SU-DHL-6 (cell line): ENCODE data around the gene CZIB.

ENCODE experiments used
- H2AFZ ChIP-seq: fragments of 200-600 bp; sonication (generic); 2 replicates; pipeline ENCODE4 v1.6.1; 2014; ENCODE audit warnings: low read depth, mild to moderate bottlenecking, moderate library complexity, mixed read lengths, antibody characterized with exemption, low read length; ENCODE audit not compliant: severe bottlenecking
- H3F3A ChIP-seq: fragments of 200-600 bp; shearing (Covaris generic); 2 replicates; pipeline ENCODE4 v1.6.0; 2016; ENCODE audit warnings: antibody characterized with exemption, mild to moderate bottlenecking; ENCODE audit not compliant: insufficient read depth
- H3K27ac ChIP-seq: fragments of 200-600 bp; sonication (generic); 2 replicates; pipeline ENCODE4 v1.5.1; 2016; ENCODE audit warnings: low read depth, mild to moderate bottlenecking, low read length, moderate library complexity, mixed read lengths
- H3K27me3 ChIP-seq: fragments of 200-600 bp; sonication (generic), shearing (Covaris generic); 2 replicates; pipeline ENCODE4 v1.6.0; 2014; ENCODE audit warnings: mild to moderate bottlenecking, low read length
- H3K36me3 ChIP-seq: fragments of 200-600 bp; sonication (generic); 2 replicates; pipeline ENCODE4 v1.6.1; 2014; ENCODE audit warnings: mild to moderate bottlenecking, low read length, mixed read lengths
- H3K4me2 ChIP-seq: fragments of 300-600, 200-600 bp; shearing (Covaris generic), sonication (generic); 2 replicates; pipeline ENCODE4 v1.6.0; 2014; ENCODE audit warnings: low read length, low read depth, mild to moderate bottlenecking; ENCODE audit not compliant: poor library complexity, severe bottlenecking
- H3K4me3 ChIP-seq: fragments of 200-600 bp; sonication (generic); 2 replicates; pipeline ENCODE4 v1.5.1; 2014; ENCODE audit warnings: antibody characterized with exemption, low read length, mild to moderate bottlenecking, mixed read lengths; ENCODE audit not compliant: insufficient read depth, poor library complexity, severe bottlenecking
- H3K79me2 ChIP-seq: fragments of 200-600 bp; sonication (generic); 2 replicates; pipeline ENCODE4 v1.6.1; 2014; ENCODE audit warnings: mild to moderate bottlenecking, low read length, moderate library complexity; ENCODE audit not compliant: insufficient read depth
- H3K9ac ChIP-seq: fragments of 200-600 bp; sonication (generic); 2 replicates; pipeline ENCODE4 v1.7.0; 2014; ENCODE audit warnings: mild to moderate bottlenecking, low read length
- H3K9me2 ChIP-seq: fragments of 200-600 bp; sonication (generic); replicated peaks from 2 replicates; pipeline ENCODE4 v1.6.1; 2014; ENCODE audit warnings: low read length; ENCODE audit not compliant: insufficient read depth
- H3K9me3 ChIP-seq: fragments of 200-600 bp; sonication (generic); 2 replicates; pipeline ENCODE4 v1.6.1; 2014; ENCODE audit warnings: low read length, mixed read lengths; ENCODE audit not compliant: insufficient read depth
- H4K20me1 ChIP-seq: fragments of 200-600 bp; sonication (generic); 2 replicates; pipeline ENCODE4 v1.6.1; 2014; ENCODE audit warnings: low read depth, mild to moderate bottlenecking, antibody characterized with exemption, low read length, moderate library complexity, mixed read lengths
- CTCF ChIP-seq: fragments of 200-600 bp; sonication (generic); IDR thresholded peaks from one replicate; pipeline ENCODE4 v1.5.1; 2017; ENCODE audit warnings: antibody characterized with exemption, mild to moderate bottlenecking, low read length, moderate library complexity; ENCODE audit not compliant: insufficient read depth, poor library complexity, severe bottlenecking
- EZH2phosphoT487 ChIP-seq: fragments of 200-600 bp; sonication (generic), shearing (Covaris generic); conservative IDR thresholded peaks from 2 replicates; pipeline ENCODE4 v1.6.1; 2018; ENCODE audit warnings: mild to moderate bottlenecking, antibody characterized with exemption, low read length, moderate library complexity, mixed read lengths

Gene CZIB

GRCh38 chr1:53172426-53173128 lies 47.9 kb downstream of the CZIB start:
- H3K36me3 ChIP-seq: no peaks in the 10 kb centered on the region
- H3F3A ChIP-seq: no peaks in the 10 kb centered on the region
- no peaks in the 10 kb centered on the region for H3K27me3 ChIP-seq
- H2AFZ ChIP-seq: no peak overlapping the region
- H3K9me2 ChIP-seq: no peaks in the 10 kb centered on the region
- H4K20me1 ChIP-seq: no peaks in the 10 kb centered on the region
- TF ChIP-seq CTCF (no peak), EZH2phosphoT487 (no peak)
- no peak overlapping the region for H3K27ac ChIP-seq
- H3K79me2 ChIP-seq: no peaks in the 10 kb centered on the region
- no peaks in the 10 kb centered on the region for H3K9me3 ChIP-seq
- no peak overlapping the region for H3K9ac ChIP-seq
- no peak overlapping the region for H3K4me3 ChIP-seq
- H3K4me2 ChIP-seq: no peak overlapping the region

- H3K36me3 ChIP-seq: no peaks in the 10 kb centered on the region
- H3K9me2 ChIP-seq: no peaks in the 10 kb centered on the region
- TF ChIP-seq CTCF (no peak), EZH2phosphoT487 (no peak)
- H3K9me3 ChIP-seq: no peaks in the 10 kb centered on the region
- no peaks in the 10 kb centered on the region for H3K79me2 ChIP-seq
- H2AFZ ChIP-seq: no peak overlapping the region
- no peak overlapping the region for H3K9ac ChIP-seq
- no peaks in the 10 kb centered on the region for H3K27me3 ChIP-seq
- no peaks in the 10 kb centered on the region for H3F3A ChIP-seq
- H3K4me2 ChIP-seq: no peak overlapping the region
- no peak overlapping the region for H3K4me3 ChIP-seq
- H4K20me1 ChIP-seq: no peaks in the 10 kb centered on the region
- no peak overlapping the region for H3K27ac ChIP-seq
Observed at GRCh38 chr1:53166912-53167311, 53.5 kb downstream of the CZIB start.

GRCh38 chr1:53166366-53166765 lies 54.1 kb downstream of the CZIB start:
- Histone ChIP-seq H2AFZ (no peak overlapping the region), H3K9me2 (no peaks in the 10 kb centered on the region), H3K9me3 (no peaks in the 10 kb centered on the region), H4K20me1 (no peaks in the 10 kb centered on the region), H3K79me2 (no peaks in the 10 kb centered on the region), H3K27ac (no peak overlapping the region), H3F3A (no peaks in the 10 kb centered on the region), H3K9ac (no peak overlapping the region), H3K27me3 (no peaks in the 10 kb centered on the region), H3K4me2 (no peak overlapping the region), H3K4me3 (no peak overlapping the region), H3K36me3 (no peaks in the 10 kb centered on the region)
- TF ChIP-seq CTCF (no peak), EZH2phosphoT487 (no peak)
